Measurements from ENCODE around the gene MFSD6.
A peak's percentile ranks its signal among the peaks of the same experiment; 100 is the strongest.

MFSD6 gene

DNA sequence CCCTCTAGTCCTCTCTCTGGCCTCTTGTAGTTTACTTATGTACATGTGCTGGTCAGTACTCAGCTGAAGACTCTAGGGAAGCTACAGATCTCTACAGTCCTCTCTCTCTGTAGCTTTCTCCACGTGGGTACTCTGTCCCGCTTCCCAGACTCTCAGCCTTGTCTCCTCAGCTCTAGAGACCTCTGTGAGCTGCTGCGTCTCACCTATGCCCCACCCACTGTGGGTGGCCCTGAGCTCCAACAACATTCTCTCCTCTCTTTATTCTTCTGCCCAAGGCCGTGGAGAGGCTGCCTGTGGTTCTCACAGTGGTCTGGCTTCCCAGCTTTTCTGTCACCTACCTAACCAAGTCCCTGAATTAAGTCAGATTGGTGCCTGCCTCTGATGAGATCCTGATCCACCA lies 33.4 kb downstream of the MFSD6 start:
- DNase-seq = no peak

- no peak for DNase-seq
Measured at GRCh38 chr2:190443055-190443454, 34.9 kb downstream of the MFSD6 start.

- DNase-seq = no peak
Measured at GRCh38 chr2:190443778-190444481, 35.8 kb downstream of the MFSD6 start.

DNA sequence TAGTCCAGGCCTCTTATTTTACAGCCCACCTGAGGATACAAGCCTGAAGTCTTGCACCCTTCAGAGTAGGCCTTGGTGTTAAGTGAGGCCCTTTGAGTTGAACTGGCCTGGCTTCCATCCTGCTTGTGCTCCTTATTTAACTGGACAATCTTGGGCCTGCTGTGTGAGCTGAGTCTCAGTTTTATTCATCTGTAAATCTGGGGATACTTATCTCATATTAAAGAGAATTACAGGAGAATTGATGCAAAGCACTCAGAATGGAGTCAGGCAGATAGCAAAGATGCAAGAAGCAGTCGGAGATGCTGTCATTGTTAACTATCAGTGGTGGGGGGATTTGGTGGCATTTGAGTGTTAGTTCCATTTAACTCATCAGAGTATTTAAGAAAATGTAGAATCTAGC lies 36.8 kb downstream of the MFSD6 start:
- DNase-seq = no peak

DNA sequence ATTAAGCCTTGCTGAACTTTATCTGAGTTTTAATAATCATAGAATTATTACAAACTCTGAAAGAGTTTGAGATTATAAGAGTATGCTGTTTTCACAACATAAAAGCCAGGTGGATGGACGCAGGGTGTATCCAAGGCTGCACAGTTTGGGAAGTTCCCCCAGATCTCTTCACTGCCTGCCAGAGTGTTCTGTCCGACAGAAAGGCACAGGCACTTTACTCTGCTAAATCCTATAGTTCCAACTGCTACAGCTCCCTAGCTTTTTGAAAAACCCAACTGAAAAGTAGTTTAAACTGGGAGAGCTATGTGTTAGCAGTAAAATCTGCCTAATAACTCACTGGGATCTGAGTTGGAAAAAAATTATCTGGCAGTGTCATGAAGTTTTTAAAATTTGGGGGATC lies 38.0 kb downstream of the MFSD6 start:
- DNase-seq = no peak

DNA sequence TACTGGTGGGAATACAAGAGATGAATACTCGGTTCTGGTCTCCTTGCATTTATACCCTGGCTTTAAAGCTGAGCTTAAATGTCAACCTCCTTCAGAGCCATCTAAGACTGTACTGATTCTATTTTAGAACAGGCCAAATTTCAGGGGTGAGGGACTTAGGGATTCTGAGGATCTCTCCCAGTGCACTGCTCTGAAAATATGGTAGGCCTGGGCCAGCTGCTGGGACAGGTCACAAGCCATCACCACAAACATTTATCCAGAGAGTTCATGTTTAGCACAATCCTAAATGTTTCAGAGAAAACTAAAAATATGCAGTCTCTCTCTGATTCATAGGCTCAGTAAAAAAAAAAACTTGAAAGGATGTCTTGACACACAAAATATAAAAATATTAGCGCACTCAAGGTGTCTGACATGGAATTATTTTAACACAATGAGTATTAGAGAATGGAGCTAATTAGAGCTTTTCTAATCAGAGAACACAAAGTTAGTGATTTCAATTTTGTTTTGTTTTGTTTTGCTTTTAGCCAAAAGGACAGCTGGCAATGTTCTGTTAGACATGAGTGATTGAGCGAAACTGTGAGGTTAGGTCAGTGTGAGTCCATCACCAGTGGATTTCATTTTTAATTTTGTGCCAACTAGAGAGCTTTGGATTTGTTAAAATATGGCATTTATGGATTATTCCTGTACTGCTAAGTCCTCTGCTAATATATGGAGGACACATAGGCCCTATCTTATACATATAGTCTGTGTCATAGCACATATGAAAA lies 38.8 kb downstream of the MFSD6 start:
- DNase-seq = no peak

- no peak for DNase-seq
Measured at GRCh38 chr2:190447766-190448165, 39.6 kb downstream of the MFSD6 start.

- DNase-seq = no peak
Measured at GRCh38 chr2:190449925-190450324, 41.8 kb downstream of the MFSD6 start.

DNA sequence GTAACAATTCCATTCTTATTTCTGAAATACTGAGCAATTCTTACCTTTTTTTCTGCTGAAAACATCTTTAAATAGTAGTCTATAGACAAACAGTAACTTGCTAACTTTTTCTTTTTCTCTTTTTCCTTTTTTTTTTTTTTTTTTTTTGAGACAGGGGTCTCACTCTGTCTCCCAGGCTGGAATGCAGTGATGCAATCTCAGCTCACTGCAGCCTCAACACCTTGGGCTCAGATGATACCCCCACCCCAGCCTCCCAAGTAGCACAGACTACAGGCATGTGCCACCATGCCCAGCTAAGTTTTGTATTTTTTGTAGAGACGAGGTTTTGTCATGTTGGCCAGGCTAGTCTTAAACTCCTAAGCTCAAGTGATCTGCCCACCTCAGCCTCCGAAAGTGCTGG lies 42.2 kb downstream of the MFSD6 start:
- no peak for DNase-seq

DNA sequence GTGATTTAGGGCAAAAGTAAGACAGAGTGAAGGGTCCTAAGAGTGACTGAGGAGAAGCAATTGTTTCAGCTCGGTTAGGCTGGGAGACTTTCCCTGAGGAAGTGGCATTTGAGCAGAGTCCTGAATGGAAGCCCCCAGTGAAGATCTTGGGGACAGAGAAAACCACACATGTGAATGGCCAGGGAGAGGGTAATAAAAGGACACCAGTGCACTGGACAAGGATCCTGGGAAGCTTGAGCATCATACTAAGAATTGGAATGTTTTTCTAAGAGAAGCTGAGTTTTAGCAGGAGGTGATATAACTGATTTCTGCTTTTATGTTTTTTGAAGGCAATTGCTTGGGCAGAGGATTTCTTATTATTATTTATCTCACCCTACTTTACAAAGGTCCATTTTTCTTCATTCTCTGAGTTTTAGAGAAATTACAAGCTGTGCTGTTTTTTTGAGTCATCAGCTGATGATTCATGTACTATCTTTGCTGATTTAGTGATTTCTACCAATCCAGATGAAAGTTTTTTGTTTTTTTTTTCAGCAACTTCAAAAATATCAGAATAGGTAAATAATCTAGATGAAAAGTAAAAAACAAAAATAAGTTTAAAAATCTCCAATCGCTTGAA lies 43.5 kb downstream of the MFSD6 start:
- peak; percentile 44 for DNase-seq

- DNase-seq = no peak
Measured at GRCh38 chr2:190452433-190452832, 44.3 kb downstream of the MFSD6 start.

DNA sequence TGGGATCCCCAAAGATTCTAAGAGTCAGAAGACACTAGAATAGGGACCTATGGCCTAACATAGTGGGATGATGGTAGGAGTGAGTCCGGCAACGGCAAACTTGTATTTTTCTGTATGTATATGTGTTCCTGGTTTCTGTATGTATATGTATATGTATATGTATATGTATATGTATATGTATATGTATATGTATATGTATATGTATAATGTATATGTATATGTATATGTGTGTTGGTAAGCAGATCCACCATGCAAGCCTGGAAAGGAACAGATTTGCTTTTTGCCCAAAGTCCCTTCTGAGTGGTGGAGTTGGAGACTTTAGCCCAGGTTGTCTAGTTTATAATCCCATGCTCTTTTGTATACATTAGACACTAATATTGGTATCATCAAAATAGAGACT lies 46.6 kb downstream of the MFSD6 start:
- no peak for DNase-seq

DNA sequence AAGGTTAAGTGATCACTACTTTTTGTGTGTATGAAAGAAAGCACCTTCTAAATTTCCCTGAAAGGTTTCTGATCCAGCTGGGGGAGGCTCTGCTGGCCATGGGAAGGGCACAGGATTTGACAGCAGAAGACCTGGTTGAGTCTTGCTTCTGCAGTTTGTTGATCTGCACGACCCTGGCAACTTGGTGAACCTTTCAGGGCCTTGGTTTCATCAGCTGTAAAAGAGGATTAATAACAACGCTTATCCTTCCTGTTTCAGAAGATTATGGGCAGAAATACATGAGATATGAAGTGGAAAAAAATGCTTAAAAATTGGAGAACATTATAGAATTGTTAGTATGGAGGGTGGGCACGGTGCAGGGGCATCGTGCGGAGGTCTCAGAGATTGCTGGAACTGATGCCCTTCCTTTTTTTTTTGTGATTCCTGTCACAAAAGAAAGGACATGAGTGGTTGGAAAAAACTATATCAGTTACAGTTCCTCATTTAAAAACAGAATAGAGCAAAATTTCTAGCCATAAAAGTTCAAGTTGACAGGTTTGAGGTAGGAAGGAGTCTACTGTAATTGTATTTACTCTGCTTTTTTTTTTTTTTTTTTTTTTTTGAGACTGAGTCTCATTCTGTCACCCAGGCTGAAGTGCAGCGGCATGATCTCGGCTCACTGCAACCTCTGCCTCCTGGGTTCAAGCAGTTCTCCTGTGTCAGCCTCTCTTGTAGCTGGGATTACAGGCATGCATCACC lies 47.4 kb downstream of the MFSD6 start:
- no peak for DNase-seq

DNA sequence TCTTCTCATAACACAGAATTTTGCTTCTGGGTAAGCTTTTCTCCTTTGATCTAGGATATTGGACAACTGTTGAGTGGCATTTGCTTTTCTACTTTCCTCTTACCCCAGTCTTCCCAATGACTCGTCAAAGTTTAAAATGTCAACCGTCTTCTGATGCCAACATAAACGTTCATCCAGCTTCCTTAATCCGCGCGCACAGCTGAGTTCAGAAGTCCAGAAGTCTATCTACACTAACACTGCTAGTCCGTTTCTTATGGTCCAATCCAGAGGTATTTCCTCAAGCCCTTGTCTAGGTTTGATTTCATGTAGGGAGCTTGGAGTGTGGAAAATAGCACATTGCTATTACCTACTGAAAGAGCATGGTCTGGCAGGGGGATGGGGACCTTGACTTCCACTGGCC lies 48.7 kb downstream of the MFSD6 start:
- DNase-seq = no peak

GRCh38 chr2:190457256-190457655 lies 49.1 kb downstream of the MFSD6 start:
- no peak for DNase-seq

GRCh38 chr2:190458352-190459107 lies 50.4 kb downstream of the MFSD6 start:
- no peak for DNase-seq

GRCh38 chr2:190459881-190460280 lies 51.7 kb downstream of the MFSD6 start:
- no peak for DNase-seq

- DNase-seq = no peak
Measured at GRCh38 chr2:190460487-190460886, 52.3 kb downstream of the MFSD6 start.

DNA sequence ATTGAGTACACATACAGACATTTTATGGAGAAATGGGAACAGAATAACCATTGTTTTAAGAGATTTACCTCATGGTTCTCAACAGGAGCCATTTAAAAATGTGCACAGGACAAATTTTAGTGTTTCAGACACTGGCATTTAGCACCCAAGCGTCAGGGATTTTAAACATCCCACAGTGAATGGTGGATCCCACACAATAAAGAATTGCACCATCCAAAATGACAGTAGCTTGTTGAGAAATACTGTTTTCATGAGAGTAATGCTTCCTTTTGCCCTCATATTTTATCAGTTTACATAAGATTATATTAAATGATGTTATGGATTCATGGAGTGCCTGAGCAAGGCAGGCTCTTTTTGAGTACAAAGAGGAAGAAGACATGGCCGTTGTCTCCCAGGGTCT lies 54.0 kb downstream of the MFSD6 start:
- no peak for DNase-seq

GRCh38 chr2:190462611-190463010 lies 54.5 kb downstream of the MFSD6 start:
- DNase-seq = no peak

DNA sequence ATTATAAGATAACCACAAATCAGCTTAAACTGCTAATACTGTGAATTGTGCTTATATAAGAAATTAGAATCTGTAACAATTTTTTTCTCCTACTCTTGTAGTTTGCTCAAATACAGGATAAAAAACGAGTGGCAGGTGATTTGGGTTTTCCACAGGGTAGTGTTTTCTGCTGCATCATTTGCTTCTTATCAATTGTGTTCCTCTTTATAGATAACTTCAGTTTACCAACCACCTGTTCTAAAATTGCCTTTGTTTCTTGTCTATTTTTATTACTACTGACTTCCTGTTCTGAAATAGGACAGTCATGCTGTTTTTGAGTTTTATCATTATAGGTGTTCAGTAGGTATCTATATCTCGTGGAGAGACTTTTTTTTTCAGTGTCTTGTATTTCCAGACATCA lies 56.9 kb downstream of the MFSD6 start:
- DNase-seq = no peak

DNA sequence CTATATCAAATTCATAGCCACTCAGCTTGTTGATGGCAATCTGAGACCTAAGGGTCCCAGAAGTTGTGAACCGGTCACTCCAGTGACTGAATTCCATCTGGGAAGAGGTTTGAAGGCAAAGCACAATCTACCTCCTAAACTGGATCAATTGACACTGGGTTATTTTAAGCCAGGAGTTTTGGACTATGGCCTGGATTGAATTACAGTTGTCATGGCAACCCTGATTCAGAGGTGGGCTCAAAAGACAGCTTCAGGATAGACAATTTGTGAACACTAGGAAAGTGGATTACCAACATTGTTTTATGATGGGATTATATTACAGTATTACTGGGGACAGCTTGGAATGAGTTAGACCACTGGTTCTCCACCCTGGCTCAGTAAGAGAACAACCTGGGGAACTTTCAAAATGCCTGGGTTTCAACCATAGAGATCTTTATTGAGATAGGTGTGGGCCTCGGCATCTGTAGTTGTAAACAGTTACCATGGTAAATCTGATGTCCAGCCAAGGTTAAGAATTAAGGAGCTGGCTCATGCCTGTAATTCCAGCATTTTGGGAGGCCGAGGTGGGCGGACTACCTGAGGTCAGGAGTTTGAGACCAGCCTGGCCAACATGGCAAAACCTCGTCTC lies 58.8 kb downstream of the MFSD6 start:
- DNase-seq = no peak
